HG02870 (cell line): ENCODE data around the gene TMCC1.
"Not testable (repeated sequence)": the region's sequence is repeated elsewhere in the genome, so short reads cannot be mapped to it uniquely, and the experiment has no call there.

ENCODE experiments used
- ATAC-seq: cut with Tn5 transposase; IDR thresholded peaks from one replicate; pipeline ENCODE4 v1.9.1; 2021; ENCODE audit warnings: mild to moderate bottlenecking, moderate library complexity; ENCODE audit not compliant: unreplicated experiment

Gene TMCC1

DNA sequence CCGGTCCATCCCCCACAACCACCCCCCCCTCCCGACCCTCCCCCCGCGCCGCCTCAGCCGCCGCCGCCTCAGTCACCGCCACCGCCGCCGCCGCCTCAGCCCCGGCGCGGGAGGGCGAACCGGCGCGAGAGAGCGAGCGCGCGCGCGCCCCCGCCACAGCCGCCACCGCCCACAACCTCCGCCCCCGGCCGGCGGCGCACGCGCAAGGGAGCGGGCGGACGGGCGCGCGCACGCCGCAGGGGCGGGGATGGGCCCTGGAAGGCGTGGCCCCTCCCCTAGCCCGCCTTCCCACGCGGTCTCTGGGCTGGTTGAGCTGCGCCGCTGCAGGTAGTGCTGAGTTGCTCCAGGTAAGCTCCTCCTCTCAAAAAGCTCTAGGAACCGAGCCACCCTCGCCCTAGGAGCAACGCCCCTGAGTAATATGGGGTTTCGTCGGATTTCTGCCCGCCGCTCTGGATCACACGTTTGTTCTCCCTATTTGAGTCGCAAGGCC, at the start of gene TMCC1:
Gene TMCC1, minus strand, starts transcription at position 131 of the 490 bp plus-strand sequence.
- peak; percentile 81 for ATAC-seq

DNA sequence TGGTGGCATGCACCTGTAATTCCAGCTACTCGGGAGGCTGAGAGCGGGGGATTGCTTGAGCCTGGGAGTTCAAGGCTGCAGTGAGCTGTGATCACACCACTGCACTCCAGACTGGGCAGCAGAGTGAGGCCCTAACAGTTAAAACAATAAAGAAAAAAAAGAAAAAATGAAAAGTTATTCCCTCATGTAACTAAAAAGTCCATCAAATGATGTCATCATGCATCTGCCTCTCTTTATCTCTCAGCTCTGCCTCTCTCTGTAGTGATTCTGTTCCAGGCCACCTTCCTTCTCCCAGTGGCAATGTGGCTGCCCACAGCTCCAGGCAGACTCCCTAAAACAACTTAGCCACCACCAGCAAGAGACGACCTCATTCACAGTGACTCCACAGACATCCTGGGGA, 49.5 kb upstream of the TMCC1 start:
- no peak for ATAC-seq

DNA sequence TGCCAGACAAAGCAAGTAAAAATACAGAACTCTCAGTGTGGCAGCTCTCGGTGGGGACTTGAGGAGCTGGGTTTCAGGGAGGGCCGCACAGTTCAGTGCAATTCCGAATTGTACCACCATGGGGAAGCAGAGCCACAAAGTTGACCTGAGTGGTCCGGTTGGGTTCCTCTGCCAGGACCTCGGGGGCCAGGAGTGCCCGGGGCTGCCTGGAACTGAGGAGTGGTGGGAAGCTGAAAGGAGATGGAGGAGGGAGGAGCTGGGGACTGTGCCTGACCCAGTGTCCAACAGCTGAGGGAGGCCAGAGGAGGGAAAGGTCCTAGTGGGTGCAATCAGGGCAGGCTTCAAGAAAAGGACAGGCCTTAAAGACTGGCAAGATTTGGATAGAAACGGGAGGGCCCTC, 48.8 kb upstream of the TMCC1 start:
- no peak for ATAC-seq

DNA sequence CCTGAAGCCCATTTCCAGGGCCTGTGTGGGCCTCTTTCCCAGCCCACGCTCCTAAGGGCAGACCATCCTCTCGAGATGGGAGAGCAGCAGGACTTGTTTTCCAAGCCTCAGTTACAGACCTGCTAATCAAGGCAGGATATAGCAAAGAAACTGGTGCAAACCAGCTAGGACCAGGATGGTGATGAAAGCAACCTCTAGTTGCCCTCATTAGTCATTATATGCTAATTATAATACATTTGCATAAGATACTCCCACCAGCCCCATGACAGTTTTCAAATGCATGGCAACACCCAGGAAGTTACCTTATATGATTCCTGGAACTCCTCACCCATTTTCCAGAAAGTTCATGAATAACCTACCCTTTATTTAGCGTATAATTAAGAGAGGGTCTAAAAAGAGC, 46.6 kb upstream of the TMCC1 start:
- ATAC-seq = no peak

DNA sequence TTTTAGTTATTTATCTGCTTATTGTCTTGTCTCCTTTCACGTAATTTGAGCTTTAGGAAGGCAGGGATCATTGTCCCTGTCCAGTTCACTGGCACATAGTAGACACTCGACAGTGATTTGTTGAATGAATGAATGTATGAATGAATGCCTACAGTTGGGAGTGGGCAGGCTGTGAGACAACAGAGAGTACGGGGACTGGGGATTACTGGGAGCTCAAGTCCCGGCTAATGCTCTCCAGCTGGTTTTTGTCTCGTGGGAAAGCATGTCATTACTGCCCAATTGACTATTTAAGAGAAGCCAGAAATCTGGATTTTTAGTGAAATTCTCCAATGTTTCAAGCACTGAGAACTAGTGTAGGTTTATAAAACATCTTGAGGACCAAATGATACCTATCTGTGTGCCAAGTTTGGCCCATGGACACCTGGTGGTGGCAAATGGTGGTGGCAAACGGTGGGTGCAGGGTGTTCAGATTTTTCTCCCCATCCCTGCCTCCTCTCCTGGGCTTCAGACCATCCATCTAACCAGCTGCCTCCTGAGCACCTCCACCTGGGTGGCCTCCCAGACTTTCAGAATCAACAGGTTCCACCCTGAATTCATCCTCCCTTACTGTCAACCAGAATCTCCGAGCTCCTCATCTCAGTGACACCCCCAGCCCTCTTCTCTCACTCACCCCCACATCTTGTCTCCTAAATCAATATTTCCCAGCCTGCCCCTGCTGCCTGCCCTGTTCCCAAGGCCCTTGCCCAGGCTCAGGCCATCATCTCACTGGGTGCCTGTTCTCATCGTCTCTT, 44.8 kb upstream of the TMCC1 start:
- no peak for ATAC-seq

DNA sequence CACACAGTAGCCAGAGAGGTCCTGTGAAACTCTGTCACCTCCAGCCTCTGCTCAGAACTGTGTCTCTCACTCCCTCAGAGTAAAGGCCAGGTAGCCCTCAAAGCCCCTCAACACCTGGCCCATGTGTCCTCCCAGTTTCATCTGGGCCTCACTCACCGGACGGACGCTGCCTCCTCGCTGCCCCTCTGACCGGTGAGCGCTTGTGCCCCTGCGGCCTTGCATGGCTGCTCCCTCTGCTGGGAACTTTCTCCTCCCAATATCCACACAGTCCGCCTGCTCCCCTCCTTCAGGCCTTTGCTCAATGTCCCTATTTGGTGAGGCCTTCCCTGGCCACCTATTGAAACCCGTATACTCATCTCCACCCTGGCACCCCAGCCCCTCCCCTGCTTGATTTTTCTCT, 44.2 kb upstream of the TMCC1 start:
- ATAC-seq = no peak

DNA sequence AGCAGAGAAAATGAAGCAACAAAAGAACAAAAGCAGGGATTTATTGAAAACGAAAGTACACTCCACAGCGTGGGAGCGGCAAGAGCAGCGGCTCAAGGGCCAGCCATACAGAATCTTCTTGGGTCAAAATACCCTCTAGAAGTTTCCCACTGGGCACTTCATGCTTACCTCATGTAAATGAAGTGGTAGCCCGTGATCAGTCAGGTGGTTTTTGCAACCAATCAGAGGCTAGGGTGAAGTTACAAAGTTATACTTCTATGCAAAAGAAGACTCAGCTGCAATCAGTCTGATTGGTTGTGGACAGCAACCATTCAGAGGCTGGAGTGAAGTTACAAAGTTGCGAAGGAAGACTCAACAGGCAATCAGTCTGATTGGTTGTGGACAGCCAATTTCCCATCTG, 43.2 kb upstream of the TMCC1 start:
- ATAC-seq = no peak

DNA sequence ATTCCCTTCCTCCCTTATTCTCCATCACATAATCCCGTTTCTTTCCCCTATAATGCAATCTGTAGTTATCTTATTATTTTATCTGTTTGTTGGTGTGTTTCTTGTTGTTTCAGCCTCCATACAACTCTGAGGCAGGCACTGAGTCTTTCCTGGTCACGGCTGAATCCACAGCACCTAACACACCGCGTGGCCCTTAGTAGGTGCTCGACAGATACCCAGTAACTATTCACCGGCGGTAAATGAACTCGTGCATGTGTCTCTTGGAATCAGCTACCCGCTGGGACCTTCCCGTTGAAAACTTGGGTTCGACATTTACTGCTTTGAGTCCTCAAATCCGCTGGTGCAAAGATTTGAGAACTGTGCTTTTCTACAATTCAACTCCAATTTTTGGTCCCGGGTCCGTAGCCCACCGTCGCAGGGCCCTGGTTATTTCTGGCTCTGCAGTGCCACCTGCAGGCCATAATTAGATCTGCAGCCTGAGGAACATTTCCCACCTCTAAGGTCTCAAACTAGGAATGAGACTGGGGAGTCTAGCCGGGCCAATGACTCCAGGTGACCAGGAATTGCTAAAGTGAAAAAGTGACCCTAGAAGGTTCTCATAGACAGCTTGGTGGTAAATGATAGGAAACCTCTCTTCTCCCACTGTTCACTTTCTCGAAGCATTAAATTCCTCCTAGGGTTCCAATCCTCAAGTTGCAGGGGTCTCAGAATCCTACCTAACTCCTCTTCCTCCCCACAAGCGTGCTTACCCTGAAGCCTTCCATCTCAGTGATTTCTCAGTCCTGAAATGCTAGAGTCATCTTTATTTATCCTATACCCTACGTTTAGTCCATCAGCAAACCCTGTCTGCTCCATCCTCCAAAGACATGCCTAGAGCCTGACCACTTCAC, 41.0 kb upstream of the TMCC1 start:
- no peak for ATAC-seq

DNA sequence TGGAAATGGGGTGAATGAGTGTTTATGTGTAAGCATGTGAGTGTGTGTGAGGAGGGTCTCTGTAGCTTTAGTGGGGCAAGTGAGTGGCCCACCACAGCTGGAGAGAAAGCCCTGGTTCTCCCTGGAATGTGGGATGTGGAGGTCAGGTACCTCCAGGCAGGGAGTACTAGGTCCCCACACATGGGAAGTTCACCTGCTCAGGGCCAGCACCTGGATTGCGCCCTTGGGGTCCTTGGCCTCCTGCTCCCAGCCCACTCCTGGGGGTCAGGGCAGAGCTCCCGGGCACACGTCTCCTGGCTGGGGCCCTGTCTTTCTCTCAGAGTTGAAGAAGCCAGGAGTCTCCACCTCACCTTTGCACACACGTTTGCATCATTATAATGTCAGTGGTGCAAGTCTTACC, 40.0 kb upstream of the TMCC1 start:
- ATAC-seq = no peak

DNA sequence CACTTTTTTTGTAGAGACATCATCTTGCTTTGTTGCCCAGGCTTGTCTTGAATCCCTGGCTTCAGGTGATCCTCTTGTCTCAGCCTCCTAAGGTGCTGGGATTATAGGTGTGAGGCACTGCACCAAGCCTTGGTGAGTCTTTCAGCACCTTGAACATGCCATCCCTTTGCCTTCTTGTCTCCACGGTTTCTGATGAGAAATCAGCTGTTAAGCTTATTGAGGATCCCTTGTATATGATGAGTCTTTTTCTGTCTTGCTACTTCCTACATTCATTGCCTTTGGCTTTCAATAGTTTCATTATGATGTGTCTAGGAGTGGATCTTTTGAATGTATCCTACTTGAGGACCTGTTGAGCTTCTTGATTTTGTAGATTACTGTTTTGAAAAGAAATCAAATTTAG, 35.9 kb upstream of the TMCC1 start:
- ATAC-seq = no peak

DNA sequence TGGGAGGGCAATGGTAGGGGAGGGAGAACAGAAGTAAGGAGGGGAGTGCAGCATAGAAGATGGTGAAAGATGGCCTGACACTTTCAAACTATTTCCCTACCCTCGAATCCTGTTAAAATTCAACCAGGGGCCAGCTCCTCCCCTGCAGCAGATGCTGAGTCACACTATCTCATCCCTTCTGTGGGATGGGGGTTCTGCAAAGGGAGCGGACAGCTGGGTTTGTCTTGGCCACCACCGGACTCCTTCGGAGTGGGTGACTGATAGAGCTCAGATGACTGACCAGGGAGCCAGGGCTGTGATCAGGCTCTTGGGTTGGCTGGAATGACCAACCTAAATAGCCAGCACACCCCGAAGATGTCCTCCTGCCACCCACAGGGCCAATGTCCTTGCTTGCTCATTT, 33.6 kb upstream of the TMCC1 start:
- no peak for ATAC-seq

DNA sequence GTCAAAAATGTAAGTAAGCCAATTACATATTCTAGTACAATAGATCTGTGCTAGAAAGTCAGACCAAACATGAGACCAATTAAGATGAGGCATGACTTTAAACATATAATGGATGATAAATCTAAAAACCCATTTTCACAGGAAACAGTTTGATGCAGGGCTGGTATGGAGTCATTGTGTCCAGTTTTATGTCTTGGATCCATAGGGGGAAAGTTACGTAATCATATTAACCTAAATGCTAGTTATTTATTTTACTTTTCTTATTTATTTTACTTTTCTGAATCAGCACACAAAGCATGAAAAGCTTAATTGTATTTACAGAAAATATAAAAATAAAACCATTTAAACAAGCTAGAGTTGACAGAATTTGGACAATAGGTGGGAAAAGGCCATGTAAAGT, 26.3 kb upstream of the TMCC1 start:
- ATAC-seq = no peak

DNA sequence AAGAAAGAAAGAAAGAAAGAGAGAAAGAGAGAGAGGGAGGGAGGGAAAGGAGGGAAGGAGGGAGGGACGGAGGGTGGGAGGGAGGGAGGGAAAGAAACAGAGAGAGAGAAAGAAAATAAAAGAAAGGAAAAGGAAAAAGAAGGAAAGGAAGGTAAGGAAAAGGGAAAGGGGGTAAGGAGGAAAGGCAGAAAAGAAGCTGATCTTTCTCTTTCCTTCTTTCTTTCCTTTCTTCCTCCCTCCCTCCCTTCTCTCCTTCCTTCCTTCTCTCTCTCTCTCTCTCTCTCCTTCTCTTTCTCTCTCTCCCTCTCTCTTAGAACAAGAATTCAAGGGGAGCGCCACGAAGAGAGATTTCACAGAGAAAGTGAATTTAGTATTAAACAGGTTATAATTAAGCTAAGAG, 25.8 kb upstream of the TMCC1 start:
- no peak for ATAC-seq

DNA sequence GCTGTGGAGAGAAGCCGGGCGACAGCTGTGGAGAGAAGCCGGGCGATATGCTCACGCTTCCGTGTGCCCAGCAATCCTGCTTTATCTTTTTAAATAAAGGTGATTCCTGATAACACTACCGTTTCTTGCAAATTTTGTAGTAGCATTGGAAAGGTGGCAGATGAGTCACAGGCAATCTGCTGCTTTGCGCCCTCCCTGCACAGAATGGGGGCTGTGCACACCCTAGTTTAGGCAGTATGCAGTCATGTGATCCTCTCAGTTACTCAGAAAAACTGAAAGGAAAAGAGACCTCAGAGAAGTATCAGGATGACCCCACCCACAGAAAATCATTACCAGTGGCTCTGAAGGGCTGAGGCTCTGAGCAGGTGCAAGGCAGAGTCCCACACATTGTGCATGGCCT, 24.9 kb upstream of the TMCC1 start:
- ATAC-seq = no peak

DNA sequence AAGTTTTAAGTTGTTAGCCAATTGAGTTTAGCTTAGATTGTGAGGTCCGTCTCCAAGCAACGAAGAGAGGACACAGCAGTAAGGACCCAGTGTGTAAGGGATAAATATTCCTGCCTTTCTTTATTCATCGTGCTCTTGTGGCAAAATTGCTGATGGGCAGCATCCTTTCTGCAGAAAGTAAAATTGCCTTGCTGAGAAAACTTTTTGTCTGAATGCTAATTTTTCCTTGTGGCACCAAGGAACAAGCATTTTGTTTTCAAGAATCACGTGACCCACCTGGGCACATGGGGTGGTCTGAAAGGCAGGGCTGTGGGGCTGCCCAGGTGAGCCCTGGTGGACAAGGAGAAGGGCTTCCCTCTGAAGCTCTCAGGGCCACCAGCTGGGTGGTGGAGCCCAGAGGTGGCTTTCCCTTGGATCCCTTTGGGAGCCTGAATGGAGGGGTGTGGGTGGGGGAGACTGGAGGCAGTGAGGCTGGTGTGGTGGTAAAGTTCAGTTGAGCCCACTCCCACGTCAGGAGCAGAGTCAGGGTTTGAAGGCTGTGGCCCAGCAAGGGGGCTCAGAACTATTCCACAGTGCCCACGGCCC, 24.0 kb upstream of the TMCC1 start:
- ATAC-seq = no peak

DNA sequence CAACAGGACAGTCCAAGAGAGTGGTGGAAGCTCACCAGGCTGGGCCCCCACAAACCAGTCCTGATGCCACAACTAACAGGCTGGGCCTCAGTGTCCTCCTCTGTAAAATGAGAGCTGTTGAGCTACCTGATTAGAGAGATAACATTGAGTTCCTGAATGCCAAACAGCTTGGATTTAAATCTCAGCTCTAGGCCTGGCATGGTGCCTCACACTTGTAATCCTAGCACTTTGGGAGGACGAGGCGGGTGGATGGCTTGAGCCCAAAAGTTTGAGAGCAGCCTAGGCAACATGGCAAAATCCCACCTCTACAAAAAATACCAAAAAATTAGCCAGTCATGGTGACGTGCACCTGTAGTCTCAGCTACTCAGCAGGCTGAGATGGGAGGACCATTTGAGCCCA, 20.1 kb upstream of the TMCC1 start:
- ATAC-seq = no peak

DNA sequence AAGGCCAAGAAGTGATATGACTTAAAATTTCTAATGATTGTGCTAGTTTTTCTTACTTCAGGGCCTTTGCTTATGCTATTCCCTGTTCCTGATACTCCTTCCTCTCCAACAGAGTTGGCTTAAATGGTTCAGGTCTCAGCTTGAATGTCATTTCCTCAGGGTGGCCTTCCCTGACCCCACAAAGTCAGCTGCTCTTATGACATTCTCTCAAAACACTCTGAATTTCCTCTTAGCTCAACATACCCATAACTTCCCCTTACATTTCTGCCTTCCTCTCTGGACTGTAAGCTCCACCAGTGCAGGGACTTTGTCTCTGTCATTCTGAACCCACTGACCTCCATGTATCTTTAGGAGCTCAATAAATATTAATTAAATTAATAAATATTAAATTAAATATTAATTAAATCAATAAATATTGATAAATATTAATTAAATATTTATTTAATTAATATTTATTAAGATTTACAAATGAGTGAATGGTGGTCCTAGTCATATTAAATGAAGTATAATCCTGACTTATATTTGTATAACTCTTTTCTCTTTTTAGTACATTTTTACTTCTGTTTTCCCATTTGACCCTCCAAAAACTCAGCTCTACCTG, 17.9 kb upstream of the TMCC1 start:
- ATAC-seq = no peak

DNA sequence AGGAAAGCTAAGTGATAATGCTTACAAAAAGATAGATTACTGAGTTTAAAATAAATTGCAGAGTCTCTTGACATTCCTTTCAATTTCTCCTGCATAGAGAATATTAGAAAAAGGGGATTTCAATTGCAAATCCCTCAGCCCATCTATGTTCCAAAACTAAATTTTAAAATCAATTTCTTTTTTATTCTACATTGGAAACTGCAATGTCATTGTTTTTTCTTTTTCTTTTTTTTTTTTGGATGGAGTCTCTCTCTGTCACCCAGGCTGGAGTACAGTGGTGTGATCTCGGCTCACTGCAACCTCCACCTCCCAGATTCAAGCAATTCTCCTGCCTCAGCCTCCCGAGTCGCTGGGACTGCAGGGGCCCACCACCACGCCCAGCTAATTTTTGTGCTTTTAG, 15.7 kb upstream of the TMCC1 start:
- not testable (repeated sequence) for ATAC-seq

DNA sequence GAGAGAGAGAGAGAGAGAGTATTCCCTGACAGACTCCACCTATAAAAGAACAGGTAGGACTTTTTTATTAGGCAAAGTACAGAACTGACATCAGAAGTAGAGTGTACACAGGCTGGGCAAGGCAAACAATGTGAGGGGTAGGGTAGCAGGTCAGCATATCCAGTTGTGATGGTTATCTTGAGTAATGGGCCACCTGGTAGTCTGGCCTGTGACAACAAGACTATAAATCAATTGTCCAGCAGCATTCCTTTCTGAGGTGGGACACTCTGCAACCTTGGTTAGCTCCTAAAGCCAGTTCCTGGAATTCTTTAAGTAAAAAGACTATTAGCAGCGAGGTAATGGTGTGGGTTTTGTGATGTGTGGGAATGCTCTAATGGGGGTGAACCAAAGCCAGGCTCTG, 14.9 kb upstream of the TMCC1 start:
- no peak for ATAC-seq

DNA sequence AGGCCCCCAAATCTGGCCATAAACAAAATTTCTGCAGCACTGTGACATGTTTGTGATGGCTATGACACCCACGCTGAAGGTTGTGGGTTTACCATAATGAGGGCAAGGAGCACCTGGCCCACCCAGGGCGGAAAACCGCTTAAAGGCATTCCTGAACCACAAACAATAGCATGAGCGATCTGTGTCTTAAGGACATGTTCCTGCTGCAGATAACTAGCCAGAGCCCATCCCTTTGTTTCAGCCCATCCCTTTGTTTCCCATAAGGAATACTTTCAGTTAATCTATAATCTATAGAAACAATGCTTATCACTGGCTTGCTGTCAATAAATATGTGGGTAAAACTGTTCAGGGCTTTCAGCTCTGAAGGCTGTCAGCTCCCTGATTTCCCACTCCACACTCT, 7.8 kb upstream of the TMCC1 start:
- ATAC-seq = not testable (repeated sequence)

DNA sequence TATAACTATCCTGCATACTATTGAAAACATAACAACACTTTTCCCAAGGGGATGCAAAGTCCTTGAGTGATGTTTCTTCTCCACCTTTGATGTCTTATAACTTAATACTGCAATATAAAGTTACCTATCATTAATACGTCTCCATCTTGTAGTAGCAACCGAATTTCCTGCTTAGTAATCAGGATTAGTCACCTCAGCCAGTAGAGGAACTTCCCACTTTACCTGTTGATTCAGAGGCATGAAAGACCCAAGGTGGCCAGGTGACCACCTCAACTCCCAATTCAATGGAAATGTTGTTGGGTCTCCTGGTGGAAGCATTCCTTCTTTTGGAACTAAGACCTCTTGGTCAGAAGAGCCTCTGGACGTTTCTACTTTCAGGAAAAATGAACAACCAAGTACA, 3.5 kb upstream of the TMCC1 start:
- ATAC-seq = no peak
